CD4-positive, alpha-beta T cell treated with Interleukin-4 for 4 hours (primary cell): ENCODE results near the gene EIF4ENIF1.
A peak's percentile ranks its signal among the peaks of the same experiment; 100 is the strongest.
"Not testable (repeated sequence)": the region's sequence is repeated elsewhere in the genome, so short reads cannot be mapped to it uniquely, and the experiment has no call there.

Experiments used
- DNase-seq: peaks from one replicate; pipeline ENCODE4 v3.0.0-alpha.2; 2020

Gene EIF4ENIF1

GRCh38 chr22:31440681-31441080, 49.0 kb downstream of the EIF4ENIF1 start:
- DNase-seq, result no peak

GRCh38 chr22:31439808-31440207, 49.8 kb downstream of the EIF4ENIF1 start:
- no peak for DNase-seq

GRCh38 chr22:31436132-31436531, 53.5 kb downstream of the EIF4ENIF1 start:
- DNase-seq, result no peak

GRCh38 chr22:31431950-31432349, 57.7 kb downstream of the EIF4ENIF1 start:
- DNase-seq, result no peak

GRCh38 chr22:31425331-31426050, 64.2 kb downstream of the EIF4ENIF1 start:
- no peak for DNase-seq

GRCh38 chr22:31402350-31402749, 87.3 kb downstream of the EIF4ENIF1 start:
- not testable (repeated sequence) for DNase-seq

GRCh38 chr22:31400023-31400397, 89.6 kb downstream of the EIF4ENIF1 start:
- no peak for DNase-seq

- DNase-seq, result peak; percentile 95
These were observed 90.2 kb downstream of the EIF4ENIF1 start, which contains the start of gene DRG1 for GRCh38 chr22:31399211-31400022. DRG1 (plus strand) TSS chr22:31399604; CDS start chr22:31399684, 80 bp downstream.

- DNase-seq, result no peak
These were observed 91.4 kb downstream of the EIF4ENIF1 start for GRCh38 chr22:31398231-31398630.

- DNase-seq, result no peak
These were observed 95.3 kb downstream of the EIF4ENIF1 start for GRCh38 chr22:31394326-31394725.

GRCh38 chr22:31393893-31394292, 95.7 kb downstream of the EIF4ENIF1 start:
- no peak for DNase-seq
